Esophagus muscularis mucosa (tissue), 4 donors: ENCODE data around the gene TIMP2. TPM values are rescaled to one million over a fixed set of nuclear protein-coding genes. Genes with fewer than 3 reads are reported as not detected.
"Not testable (repeated sequence)": the region's sequence is repeated elsewhere in the genome, so short reads cannot be mapped to it uniquely, and the experiment has no call there.

ENCODE experiments used
- DNase-seq: peaks from one replicate; pipeline ENCODE4 v3.0.0-alpha.2; 2017; ENCODE audit errors: extremely low spot score
- H3K27ac ChIP-seq, 4 donors: fragments of 200-600 bp; sonication (generic); replicated peaks in 1 of 4; 1 replicate in 3 of 4; 2 replicates in 1 of 4; pipeline ENCODE4 v1.5.1; 2016 to 2019; ENCODE audit warnings: mild to moderate bottlenecking in 1 of 4
- H3K27me3 ChIP-seq, 4 donors: fragments of 200-600 bp; sonication (generic); one replicate each; pipeline versions ENCODE4 v1.5.1 to v1.6.0; 2016 to 2019
- H3K36me3 ChIP-seq, 4 donors: fragments of 200-600 bp; sonication (generic); one replicate each; pipeline ENCODE4 v1.5.1; 2016 to 2019
- H3K4me1 ChIP-seq, 4 donors: fragments of 200-600 bp; sonication (generic); one replicate each; pipeline ENCODE4 v1.5.1; 2016 to 2019
- H3K4me3 ChIP-seq, 4 donors: fragments of 200-600 bp; sonication (generic); 1 replicate in 2 of 4; 2 replicates in 2 of 4; pipeline ENCODE4 v1.5.1; 2016 to 2019; ENCODE audit warnings: mild to moderate bottlenecking in 4 of 4, moderate library complexity in 1 of 4
- H3K9me3 ChIP-seq, 4 donors: fragments of 200-600 bp; sonication (generic); 1 replicate in 3 of 4; 2 replicates in 1 of 4; pipeline ENCODE4 v1.5.1; 2016 to 2019
- EP300 ChIP-seq: sonication (generic); formaldehyde crosslinking; IDR thresholded peaks from one replicate; pipeline ENCODE4 v1.6.1; 2017; ENCODE audit warnings: antibody characterized with exemption
- POLR2A ChIP-seq: fragments of 450-650 bp; IDR thresholded peaks from one replicate; pipeline ENCODE4 v1.6.1; 2017; ENCODE audit warnings: antibody characterized with exemption, moderate library complexity, mild to moderate bottlenecking, low read depth
- POLR2AphosphoS5 ChIP-seq, 2 donors: sonication (generic); formaldehyde crosslinking; IDR thresholded peaks; one replicate each; pipeline ENCODE4 v1.6.1; 2017; ENCODE audit warnings: antibody characterized with exemption in 2 of 2
- WGBS: methylation state at CpG from one replicate; pipeline ENCODE4 v1.1.5; 2018; 5-methylcytosine and 5-hydroxymethylcytosine counted together
- intact Hi-C: fragments of 100-400 bp; cut with DNase I; formaldehyde crosslinking; loops from one replicate; pipeline ENCODE4 v1.15.1; 2023
- total RNA-seq, 4 donors: library from RNA; depleted of rRNA; stranded (reverse); fragments of >200 nt; gene quantifications; one replicate each; pipeline versions ENCODE4 v1.1.0 to v1.2.1, GENCODE V29; 2016
- TF ChIP-seq, protein P1 (sequence below), 3 experiments: fragments of 200-600 bp in 2 of 3; fragments of 450-650 bp in 1 of 3; sonication (generic) in 2 of 3; IDR thresholded peaks; one replicate each; pipeline ENCODE4 v1.5.1; 2017 to 2019; ENCODE audit warnings: antibody characterized with exemption in 3 of 3, mild to moderate bottlenecking in 2 of 3, moderate library complexity in 1 of 3

TIMP2 gene
- total RNA-seq, 4 donors from 2014 or later = 177 to 315 (median 229) TPM

DNA sequence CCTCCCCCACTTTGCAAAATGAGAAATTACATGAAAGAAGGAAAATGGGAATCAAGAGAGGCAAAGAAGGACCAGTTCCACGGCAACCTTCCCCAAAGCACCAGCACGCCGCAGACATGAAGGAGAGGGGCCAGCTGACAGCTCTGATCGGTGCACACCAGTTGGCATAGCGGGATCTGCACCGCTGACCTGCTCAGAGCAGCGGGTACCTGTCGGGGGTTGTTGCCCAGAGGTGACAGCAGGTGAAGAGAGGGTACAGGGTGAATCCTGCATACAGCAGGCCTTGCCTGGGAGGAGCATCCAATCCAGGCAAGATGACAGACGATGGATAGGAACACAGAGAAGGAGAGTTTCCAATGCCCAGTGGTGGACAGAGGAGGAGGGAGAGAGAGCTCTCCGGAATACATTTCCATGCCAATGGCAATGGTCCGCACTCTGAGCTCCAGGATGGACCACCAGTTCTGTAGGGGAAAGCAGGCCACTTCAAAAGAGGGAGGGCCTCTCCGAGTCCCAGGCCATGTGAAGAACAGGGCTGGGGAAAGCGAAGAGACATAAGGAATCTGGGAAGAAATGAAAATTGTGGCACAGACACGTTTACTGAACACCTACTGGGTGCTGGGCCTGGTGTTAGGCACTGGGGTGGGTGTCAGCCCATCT, 46.2 kb downstream of the TIMP2 start:
- no peak for TF ChIP-seq POLR2AphosphoS5 (IDR thresholded peaks at IDR 0.05)
- no peak for TF ChIP-seq EP300
- TF ChIP-seq POLR2A = no peak
- TF ChIP-seq, protein P1, sequence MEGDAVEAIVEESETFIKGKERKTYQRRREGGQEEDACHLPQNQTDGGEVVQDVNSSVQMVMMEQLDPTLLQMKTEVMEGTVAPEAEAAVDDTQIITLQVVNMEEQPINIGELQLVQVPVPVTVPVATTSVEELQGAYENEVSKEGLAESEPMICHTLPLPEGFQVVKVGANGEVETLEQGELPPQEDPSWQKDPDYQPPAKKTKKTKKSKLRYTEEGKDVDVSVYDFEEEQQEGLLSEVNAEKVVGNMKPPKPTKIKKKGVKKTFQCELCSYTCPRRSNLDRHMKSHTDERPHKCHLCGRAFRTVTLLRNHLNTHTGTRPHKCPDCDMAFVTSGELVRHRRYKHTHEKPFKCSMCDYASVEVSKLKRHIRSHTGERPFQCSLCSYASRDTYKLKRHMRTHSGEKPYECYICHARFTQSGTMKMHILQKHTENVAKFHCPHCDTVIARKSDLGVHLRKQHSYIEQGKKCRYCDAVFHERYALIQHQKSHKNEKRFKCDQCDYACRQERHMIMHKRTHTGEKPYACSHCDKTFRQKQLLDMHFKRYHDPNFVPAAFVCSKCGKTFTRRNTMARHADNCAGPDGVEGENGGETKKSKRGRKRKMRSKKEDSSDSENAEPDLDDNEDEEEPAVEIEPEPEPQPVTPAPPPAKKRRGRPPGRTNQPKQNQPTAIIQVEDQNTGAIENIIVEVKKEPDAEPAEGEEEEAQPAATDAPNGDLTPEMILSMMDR (IDR thresholded peaks at IDR 0.05) = no peak
- H3K36me3 ChIP-seq = no peaks in the 10 kb centered on the region
- intact Hi-C loops = no loop called here
- H3K4me1 ChIP-seq = peaks cover 90 to 100% (median 99%) of the 10 kb centered on the region in 4 donors
- H3K27ac ChIP-seq = peak overlapping the region; percentile 89 to 95 (median 91)
- H3K4me3 ChIP-seq = peak overlapping the region; percentile 31 to 44 (median 36)
- WGBS = 71% methylated on average over 10 of the region's 14 CpGs
- H3K9me3 ChIP-seq = no peaks in the 10 kb centered on the region
- no peaks in the 10 kb centered on the region for H3K27me3 ChIP-seq
- DNase-seq = no peak

DNA sequence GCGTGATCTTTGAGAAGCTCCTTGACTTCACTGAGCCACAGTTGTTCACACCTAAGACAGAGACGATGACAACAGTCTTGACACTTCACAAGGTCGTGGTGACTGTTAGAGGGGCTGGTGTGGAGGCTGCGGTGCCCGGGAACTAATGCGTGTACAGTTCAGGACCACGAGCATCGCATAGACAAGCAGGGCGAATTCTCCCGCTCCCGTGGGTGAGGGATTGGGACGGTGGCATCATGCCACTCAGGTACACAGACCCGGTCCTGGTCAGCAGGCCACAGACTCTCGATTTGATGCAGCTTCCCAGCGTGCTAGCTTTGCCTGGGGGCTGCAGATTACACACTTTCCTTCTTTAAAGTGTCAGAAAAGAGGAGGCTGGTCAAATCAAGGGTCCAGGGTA, 46.9 kb downstream of the TIMP2 start:
- Histone ChIP-seq H3K4me1 (peaks cover 90 to 100% (median 99%) of the 10 kb centered on the region in 4 donors), H3K9me3 (no peaks in the 10 kb centered on the region), H3K4me3 (no peak overlapping the region), H3K27ac (peak overlapping the region; percentile 89 to 95 (median 91)), H3K36me3 (peaks cover 0 to 6% (median 2%) of the 10 kb centered on the region in 4 donors), H3K27me3 (no peaks in the 10 kb centered on the region)
- intact Hi-C loops = no loop called here
- 93% methylated on average over 15 of the region's 15 CpGs for WGBS
- no peak for TF ChIP-seq POLR2A
- no peak for TF ChIP-seq EP300
- TF ChIP-seq, protein P1 (IDR thresholded peaks at IDR 0.05) = no peak
- no peak for TF ChIP-seq POLR2AphosphoS5 (IDR thresholded peaks at IDR 0.05)
- DNase-seq = no peak

DNA sequence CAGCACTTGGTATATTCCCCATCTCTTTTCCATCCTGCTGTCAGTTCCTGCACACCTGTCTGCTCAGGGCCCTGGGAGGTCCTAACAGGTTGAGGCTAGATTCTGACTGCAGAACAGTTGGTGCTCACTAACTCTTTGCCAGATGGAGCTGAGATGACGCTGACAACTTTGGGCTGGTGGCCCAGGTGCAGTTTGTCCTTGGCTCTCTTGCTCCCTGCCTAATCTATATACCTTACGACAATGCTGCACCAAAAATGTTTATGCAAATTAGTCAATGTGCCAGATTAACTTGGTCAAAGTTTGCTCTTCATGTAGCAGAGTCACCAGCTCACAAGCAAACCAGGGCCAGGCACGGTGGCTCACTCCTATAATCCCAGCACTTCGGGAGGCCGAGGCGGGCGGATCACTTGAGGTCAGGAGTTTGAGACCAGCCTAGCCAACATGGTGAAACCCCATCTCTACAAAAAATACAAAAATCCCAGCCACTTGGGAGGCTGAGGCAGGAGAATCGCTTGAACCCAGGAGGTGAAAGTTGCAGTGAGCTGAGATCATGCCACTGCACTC, 48.2 kb downstream of the TIMP2 start:
- peak in 1 of 2 donors; percentile 17 for TF ChIP-seq POLR2AphosphoS5 (IDR thresholded peaks at IDR 0.05)

DNA sequence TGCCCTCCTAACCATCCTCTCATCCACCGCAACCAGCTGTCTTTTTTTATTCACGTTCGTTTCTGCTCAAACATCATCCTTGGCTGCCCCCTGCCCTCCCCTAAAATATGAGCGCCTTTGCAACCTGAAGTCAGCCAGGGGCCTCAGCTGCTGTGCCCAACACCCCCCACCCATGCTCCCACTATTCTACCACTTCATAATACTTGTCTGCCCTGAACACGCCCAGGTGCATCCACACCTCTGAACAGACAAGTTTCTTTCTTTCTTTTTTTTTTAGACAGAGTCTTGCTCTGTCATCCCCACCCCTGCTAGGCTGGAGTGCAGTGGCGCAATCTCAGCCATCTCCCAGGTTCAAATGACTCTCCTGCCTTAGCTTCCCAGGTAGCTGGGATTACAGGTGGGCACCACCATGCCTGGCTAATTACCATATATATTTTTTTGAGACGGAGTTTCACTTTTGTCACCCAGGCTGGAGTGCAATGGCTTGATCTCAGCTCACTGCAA, 49.0 kb downstream of the TIMP2 start:
- Histone ChIP-seq H3K4me1 (peaks cover 72 to 84% (median 82%) of the 10 kb centered on the region in 4 donors), H3K36me3 (peaks cover 2 to 25% (median 20%) of the 10 kb centered on the region in 4 donors), H3K4me3 (no peak overlapping the region), H3K9me3 (no peaks in the 10 kb centered on the region), H3K27me3 (no peaks in the 10 kb centered on the region), H3K27ac (peak overlapping the region; percentile 65 to 90 (median 74))
- DNase-seq = no peak
- TF ChIP-seq, protein P1 (IDR thresholded peaks at IDR 0.05) = no peak
- TF ChIP-seq EP300 = no peak
- TF ChIP-seq POLR2A = no peak
- TF ChIP-seq POLR2AphosphoS5 (IDR thresholded peaks at IDR 0.05) = no peak
- 68% methylated on average over 7 of the region's 7 CpGs for WGBS
- intact Hi-C loops = no loop called here

More for the DNA sequence above, 48.2 kb downstream of the TIMP2 start:
- Histone ChIP-seq H3K27ac (peak overlapping the region; percentile 65 to 90 (median 74)), H3K4me1 (peaks cover 80 to 93% (median 91%) of the 10 kb centered on the region in 4 donors), H3K36me3 (peaks cover 0 to 17% (median 13%) of the 10 kb centered on the region in 4 donors)
- DNase-seq, H3K27me3 ChIP-seq, intact Hi-C loops, H3K4me3 ChIP-seq, H3K9me3 ChIP-seq: not testable (repeated sequence)
- WGBS = 79% methylated on average over 8 of the region's 8 CpGs

DNA sequence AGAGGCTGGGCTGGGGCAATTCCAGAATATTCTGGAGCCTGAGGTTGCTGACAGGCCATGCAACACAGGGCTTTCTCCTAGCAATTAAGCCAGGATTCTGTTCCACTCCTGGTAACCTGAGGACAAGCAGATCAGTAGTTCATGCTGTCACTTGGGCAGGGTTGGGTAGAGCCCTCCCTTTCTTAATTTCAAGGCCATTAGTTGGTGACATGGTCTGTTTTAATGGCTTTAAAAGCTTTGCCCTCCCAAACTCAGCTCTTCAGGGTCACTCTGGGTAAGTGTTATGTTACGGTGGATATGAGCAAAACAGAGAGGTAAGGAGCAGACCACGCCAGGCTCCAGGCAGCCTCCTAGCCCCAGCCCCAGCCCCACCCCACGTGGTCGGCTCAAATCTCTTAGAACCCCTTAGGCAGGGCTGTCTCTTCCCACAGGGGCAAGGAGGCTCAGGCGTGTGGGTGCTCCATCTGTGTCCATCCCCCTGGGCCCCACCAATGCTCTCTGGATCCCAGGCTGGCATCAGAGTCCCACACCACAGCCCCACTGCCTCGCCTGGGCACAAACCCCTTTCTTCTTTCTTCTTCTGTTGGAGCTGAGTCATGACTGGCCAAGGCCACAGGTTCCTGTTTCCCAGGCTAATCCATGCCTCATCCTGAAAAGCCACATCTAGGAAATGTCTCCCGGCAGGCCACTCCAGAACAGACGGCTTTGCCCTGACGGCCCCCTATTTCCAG, 49.7 kb downstream of the TIMP2 start:
- Histone ChIP-seq H3K4me1 (peaks cover 66 to 78% (median 76%) of the 10 kb centered on the region in 4 donors), H3K36me3 (peaks cover 8 to 31% (median 26%) of the 10 kb centered on the region in 4 donors), H3K27ac (peak overlapping the region; percentile 65 to 90 (median 74)), H3K27me3 (no peaks in the 10 kb centered on the region), H3K4me3 (no peak overlapping the region), H3K9me3 (no peaks in the 10 kb centered on the region)
- DNase-seq = no peak
- intact Hi-C loops = no loop called here
- TF ChIP-seq EP300 (no peak), POLR2A (no peak)
- 54% methylated on average over 9 of the region's 9 CpGs for WGBS
